Activated naive CD8-positive, alpha-beta T cell treated with anti-CD3 and anti-CD28 coated beads, Interleukin-2, amount 50 U/mL, for 16 hours (primary cell): ENCODE data around the gene HES1.
"Not testable (repeated sequence)": the region's sequence is repeated elsewhere in the genome, so short reads cannot be mapped to it uniquely, and the experiment has no call there.

Experiments used
- DNase-seq: peaks from one replicate; pipeline ENCODE4 v3.0.0-alpha.2; 2020; ENCODE audit warnings: low read depth, low spot score

HES1 gene, protein sequence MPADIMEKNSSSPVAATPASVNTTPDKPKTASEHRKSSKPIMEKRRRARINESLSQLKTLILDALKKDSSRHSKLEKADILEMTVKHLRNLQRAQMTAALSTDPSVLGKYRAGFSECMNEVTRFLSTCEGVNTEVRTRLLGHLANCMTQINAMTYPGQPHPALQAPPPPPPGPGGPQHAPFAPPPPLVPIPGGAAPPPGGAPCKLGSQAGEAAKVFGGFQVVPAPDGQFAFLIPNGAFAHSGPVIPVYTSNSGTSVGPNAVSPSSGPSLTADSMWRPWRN

DNA sequence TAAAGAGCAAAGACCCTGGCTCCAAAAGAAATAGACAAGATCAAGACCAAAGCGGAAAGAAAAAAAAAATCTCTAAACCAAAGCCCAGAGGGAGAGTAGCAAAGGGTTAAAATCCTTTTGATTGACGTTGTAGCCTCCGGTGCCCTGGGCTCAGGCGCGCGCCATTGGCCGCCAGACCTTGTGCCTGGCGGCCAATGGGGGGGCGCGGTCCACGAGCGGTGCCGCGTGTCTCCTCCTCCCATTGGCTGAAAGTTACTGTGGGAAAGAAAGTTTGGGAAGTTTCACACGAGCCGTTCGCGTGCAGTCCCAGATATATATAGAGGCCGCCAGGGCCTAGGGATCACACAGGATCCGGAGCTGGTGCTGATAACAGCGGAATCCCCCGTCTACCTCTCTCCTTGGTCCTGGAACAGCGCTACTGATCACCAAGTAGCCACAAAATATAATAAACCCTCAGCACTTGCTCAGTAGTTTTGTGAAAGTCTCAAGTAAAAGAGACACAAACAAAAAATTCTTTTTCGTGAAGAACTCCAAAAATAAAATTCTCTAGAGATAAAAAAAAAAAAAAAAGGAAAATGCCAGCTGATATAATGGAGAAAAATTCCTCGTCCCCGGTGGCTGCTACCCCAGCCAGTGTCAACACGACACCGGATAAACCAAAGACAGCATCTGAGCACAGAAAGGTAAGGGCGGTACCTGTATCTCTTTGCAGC lies at the start of gene HES1:
Gene HES1 (plus strand): TSS at position 343 of the 713 bp plus-strand sequence. CDS start 233 bp downstream, at position 576.
- no peak for DNase-seq

DNA sequence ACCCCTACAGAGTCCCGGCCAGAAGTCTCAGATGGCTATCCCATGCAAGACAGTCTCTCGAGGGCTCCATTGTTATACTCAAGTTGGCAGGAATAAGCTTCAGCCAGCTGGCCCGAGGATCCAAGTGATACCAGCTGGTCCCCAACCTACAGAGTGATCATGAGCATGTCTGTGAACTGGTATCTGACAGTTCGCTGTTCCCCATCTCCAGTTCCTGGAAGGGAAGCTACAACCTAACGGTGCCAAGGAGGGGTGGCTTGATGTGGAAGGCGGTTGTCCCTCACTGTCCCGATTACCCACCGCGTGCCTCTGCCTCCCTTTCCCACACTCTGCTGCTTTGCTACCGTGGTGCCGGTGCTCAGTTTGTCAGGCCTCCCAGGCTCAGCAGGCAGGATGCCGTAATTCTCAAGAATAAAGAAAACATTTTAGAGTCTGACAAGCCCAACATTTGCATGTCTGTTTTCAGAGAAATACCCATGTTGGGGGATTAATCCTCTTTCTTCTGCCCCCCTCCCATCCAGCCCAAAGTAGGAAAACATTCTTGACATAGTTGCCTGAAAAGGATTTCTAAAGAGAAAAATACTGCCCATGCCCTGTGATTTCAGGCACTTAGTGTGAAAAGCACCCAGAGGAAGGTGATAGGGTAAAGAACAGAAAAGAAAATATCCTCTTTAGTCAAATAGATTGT lies 49.4 kb upstream of the HES1 start:
- DNase-seq = no peak

DNA sequence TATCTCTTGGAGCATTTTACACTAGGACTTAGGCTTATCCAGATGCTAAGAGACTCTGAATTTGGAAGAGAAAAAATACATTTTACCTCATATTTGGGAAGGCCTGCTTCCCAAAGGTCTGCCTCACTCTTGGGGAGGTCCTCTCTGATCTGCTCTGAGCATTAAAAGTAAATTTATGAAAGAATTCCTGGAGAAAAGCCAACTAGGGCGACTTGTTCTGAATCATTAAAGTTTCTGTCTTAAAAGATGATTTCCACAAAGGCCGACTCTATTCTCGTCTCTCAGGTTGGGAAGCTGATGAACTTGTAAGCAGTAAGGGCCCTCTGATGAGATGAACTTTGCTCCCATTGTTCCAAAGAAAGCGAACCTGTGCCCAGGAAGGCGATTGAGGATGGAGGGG lies 48.7 kb upstream of the HES1 start:
- no peak for DNase-seq

DNA sequence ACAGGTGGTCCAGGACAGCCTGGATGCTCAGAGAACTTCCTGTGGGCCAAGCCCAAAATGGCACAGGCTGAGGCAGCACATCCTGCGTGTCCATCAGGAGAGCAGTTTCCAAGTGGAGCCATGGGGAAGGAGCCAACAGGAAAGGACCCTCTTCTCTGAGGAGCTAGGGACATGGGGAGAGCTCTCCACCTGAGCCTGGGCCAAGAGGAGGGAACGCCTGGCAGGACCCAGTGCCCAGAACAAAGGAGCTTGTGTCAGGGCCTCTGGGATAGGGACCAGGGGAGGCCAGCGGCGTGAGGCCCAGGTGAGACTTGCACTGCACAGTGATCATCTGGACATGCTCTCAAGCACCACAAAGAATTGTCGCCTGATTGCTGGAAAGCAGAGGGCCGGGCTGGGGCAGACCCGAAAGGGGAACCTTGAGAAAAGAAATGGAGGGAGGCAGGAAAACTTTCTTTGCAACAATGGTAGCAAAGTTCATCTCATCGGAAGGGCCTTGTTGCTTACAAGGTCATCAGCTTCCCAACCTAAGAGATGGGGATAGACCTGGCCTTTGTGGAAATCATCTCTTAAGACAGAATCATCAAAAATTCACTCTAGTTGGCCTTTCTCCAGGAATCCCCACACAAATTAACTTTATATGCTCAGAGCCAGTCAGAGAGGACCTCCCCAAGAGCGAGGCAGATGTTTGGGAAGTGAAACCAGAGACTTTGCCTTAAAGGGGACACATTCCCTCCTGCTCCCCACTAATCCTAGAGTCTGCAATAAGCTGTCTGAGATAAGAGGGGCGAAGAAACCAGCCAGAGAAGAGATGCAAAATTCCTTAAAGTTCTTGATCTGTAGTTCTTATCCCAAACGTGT lies 47.7 kb upstream of the HES1 start:
- DNase-seq = no peak

DNA sequence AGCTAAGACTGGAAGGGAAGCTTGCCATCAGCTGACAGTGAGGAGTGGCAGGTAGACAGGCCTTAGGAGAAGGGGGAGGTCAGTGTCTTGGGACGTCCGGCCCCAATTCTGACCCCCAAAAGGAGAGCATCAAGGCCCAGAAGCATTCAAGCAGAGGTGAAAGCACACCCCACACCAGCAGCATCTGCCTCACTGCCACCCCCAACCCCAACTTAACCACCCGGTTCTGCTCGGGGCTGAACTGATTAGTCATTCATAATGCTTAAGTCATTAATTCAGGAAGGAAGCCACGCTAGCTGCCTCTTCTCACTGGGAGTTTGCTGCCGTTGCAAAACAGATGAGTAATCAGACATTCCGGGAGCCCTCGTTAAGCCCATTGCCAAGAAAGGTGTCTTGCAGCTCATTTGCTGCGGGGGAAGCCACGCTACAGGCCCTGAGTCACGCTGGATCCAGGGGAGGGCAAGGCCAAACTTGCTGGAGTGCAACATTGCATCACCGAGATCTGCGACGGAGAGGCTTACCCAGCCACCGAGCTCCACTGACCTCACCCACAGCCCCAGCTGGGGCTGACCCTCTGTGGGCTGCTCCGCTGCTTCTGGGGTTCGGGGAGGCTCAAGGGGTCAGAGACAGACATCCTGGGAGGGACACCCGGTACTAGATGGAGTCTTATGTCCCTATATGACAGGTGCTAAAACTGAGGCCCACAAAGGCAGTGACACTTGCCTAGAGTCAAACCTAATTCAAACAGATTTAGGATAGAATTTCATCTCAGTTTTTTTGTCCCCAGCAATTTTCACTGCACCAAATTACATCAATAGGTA lies 46.4 kb upstream of the HES1 start:
- DNase-seq = no peak

DNA sequence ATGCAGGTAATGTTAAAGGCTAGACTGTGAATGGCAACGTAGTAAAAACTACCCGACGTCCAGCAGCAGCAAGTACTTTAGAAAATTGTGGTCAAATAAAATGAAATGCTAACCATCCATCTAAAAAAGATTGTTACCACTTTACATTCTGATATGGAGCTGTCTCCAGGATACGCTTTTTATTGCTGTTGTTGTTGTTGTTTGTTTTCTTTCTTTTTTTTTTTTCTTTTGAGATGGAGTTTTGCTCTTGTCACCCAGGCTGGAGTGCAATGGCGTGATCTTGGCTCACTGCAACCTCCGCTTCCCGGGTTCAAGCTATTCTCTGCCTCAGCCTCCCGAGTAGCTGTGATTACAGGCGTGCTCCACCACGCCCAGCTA lies 45.8 kb upstream of the HES1 start:
- DNase-seq = not testable (repeated sequence)

DNA sequence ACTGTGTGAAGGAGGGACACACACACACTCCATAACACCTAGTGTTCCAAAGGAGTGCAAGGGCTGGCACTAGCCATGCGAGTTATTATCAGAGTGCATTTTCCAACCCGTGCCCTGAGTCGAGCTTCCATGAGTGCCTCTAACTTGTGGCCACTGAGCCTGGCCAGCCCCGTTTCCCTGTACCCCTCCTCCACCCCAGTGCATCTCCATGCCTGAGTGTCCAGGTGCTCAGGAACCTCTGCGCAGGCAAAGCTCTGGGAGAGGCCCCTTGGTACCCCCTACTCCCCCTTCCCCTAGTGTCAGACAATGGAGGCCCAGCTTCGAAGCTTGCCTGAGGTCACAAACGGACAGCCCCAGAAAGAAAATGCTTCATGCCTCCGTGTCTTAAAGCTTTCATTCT lies 45.2 kb upstream of the HES1 start:
- DNase-seq = no peak

DNA sequence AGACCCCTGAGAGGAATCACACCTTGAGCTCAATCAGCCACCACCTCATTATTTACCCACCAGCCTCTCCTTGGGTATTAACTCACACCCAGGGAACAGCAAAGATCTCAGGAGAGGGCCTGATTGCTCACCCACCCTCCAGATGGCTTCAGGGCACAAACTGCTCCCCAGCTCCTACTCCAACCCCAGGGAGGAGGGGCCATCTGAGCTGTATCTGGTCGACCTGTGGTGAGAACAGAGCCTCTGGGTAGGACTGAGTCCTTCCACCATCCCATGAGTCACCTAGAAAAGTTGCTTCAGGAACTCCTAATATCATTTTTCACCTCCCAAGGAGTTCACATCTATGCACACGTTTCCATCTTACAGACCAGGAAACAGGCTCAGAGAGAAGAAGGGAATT lies 44.8 kb upstream of the HES1 start:
- DNase-seq = no peak

DNA sequence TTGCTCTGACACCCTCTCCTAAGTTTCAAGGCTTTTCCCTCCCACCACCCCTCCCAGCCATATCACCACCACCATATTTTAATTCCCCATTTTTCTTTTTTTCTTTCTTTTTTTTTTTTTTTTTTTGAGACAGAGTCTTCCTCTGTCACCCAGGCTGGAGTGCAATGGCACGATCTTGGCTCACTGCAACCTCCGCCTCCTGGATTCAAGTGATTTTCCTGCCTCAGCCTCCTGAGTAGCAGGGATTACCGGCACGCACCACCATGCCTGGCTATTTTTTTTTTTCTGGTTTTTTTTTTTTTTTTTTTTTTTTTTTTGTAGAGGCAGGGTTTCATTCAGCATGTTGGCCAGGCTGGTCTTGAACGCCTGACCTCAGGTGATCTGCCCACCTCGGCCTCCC lies 44.1 kb upstream of the HES1 start:
- not testable (repeated sequence) for DNase-seq

DNA sequence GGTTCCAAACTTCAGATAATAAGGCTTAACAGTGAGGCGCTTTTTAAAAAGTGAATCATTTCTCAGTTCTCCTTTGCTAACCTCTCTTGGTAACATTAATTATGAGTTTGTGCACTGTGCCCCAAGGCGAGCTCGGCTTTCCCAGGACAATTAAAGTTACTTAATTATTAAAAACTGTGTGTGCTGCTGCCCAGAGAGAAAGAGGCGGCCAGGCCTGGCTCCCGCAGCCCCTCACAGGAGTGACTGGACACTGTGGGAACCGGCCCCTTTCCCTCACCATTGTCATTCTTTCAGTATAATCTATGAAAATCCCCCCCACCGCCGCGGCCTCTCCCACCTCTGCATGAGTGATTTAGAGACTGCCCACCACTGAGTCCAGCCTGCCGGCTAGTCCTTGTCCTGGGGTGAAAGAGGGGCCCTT lies 43.1 kb upstream of the HES1 start:
- DNase-seq = no peak

DNA sequence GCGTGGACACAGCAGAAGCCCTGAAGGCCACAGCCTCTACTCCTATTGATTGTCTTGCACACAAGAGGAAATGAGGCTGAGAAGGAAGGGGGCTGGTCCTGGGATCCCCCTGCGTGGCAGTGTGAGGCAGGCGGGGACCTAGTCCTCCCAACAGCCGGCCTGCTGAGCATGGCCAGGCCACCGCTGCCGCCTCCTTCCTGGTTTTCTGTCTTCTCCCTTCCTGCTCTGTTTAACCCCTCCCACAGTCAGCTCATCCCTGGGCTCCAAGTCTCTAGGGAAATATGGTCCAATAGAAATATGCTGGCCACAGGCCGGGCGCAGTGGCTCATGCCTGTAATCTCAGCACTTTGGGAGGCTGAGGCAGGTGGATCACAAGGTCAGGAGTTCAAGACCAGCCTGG lies 42.1 kb upstream of the HES1 start:
- DNase-seq = no peak

DNA sequence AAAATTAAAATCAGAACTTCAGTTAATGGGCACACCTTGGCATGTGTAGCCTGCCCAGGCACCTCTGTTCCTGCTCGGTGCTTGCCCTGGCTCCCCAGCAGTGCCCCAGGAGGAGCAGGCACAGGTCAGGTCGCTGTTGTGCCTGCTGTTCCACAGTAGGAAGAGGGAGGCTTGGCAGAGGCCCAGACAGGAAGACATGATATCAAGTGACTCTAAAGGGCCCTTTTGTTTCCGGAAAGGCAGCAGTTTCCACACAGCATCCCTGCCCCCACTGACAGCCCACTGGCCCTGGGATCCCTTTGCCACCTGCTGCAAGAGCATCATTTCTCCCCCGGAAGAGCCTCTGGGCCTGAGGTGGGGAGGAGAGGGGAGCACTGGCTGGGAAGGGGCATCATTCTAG lies 40.5 kb upstream of the HES1 start:
- DNase-seq = no peak

DNA sequence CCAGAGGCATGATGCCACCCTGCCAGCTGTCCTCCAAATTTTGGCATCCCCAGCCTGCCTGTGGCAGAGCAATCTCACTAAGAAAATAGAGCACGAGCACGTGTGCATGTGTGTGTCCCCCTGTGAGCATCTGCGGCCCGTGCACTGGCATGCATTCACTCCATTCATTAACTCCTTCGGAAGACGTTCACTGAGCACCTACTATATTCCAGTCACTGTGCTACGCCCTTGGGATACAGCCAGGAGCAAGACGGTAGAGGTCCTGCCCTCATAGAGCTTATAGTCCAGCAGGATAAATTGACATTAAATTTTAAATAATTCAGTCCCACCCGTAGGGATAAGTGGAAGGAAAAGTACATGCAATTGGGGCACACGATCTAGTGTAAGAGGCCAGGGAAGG lies 40.0 kb upstream of the HES1 start:
- DNase-seq = no peak

DNA sequence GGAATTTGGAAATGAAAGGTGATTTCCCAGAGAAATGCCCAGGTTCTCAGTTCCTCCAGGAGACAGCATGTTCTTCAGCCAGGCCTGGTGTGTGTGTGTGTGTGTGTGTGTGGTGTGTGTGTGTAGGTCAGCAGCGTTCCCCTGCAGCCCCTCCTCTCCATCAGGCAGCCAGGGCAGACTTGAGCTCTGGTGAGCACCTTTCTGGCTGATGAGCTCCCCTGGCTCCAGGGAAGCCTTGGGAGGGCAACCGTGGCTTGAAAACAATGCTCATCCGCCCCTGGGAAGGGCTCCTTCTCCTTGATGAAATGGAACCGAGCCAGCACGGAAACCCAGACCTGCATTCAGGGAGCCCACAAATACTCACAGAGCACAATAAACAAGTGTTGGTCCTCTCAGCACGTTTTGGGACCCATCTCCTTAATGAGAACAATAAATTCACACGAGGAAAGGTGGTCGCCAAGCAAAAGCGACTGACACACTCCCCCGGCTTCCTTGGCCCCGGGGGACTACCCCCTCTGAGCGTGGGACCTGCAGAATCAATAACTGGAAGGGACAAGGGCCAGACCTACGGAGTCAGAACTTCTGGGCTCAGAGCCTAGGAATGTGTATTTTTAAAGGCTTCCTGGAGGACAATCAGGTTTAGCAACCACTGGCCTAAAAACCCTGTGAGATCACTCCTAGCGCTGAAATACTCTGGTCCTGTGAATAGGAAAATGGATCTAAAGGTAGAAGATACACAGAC lies 38.6 kb upstream of the HES1 start:
- no peak for DNase-seq

DNA sequence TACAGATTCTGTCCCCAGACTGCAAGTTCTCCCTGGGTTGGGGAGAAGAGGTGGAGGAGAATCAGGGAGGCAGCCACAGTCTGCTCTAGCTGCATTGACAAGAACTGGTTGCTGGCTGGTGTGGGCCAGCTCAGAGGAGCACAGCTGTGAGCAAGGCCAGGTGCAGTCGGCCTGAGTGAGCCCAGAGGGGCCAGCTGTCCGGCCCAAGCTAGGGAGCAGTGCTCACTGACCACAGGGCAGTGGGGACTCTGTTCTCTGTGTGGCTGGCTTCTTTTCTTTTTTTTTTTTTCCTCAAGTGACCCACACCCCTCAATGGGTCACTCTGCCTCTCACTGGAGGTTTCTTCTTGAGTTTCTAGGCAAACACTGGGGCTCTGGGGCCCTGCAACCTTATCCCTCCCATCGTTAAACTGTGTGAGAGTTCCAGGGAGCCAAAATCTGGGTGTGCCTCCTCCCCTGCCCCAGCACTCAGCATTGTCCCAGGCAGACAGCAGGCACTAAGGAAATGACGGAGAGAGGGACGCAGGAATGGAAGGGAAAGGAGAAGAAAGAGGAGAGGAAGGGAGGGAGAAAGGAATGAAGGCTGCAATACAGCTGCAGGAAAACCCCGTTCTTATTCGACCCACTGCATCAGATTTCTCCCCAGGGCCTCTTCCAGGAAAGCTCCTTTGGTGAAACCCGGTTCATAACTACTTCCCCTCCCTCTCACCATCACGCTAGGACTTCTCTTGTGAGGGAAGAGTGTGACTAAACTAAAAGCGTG lies 37.7 kb upstream of the HES1 start:
- no peak for DNase-seq

DNA sequence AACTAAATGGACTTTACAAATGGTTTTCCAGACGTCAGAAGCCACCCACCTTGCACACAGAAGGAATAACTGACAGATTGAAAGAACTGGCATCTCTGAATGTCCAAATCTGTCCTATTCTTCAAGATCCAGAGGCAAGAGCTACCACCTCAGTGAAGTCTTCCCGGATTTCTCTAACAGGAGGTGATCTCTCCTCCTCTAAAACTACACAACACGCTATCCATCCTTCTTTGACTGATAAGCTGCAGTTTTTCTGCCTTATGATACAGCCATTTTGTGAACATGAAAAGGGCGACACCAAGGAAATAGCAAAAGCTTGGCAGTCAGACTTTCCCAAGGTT lies 37.1 kb upstream of the HES1 start:
- DNase-seq = no peak

DNA sequence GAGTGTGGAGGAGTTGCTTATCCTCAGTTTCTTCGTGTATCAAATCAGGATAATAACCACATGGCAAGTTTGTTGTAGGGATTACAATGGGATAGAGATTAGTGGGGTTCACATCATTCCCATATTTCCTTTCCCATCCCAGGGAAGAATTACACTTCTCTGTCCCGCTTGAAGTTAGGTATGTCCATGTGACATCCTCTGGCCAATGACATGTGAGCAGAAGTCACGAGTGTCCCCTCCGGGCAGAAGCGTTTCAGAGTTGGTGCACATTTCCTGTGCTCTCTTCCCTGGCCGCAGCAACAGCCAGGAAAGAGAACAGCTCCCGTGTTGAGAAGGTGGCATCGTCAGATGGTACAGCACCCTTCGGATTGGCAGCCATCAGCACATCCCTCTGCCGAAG lies 36.7 kb upstream of the HES1 start:
- no peak for DNase-seq

DNA sequence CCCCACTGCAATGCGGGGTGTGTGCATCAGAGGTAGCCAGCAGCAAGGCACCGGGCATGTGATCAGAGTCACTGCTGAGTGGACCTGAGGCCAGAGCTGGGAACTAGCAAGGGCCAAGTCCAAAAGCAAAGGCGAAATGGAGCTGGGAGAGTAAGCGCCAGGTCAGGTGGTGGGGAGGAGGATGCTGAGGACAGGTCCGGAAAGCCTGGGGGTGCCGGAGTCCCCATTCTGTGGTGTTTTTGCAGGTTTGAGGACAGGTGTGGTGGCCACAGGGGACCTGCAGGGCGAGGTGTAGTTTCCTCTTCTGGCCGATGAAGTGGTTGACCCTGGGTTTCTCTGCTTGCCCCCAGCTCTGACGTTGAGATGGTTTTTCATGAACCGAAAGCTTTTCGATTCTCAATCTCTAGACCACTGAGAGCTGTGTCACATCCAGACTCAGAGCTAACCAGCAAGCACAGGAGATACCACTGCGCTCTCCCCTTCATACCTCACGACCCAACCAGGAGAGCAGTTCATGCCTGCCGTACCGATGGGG lies 35.0 kb upstream of the HES1 start:
- DNase-seq = no peak
